Endothelial cell of umbilical vein (primary cell): ENCODE data around the gene RGP1. TPM values are rescaled to one million over a fixed set of nuclear protein-coding genes. Genes with fewer than 3 reads are reported as not detected.

Experiments used
- BruUV-seq: library from RNA; stranded (reverse); fragments of 400-500 nt; replicated peaks from 2 replicates; lab custom pipeline; 2021; lab: Mats Ljungman, UMichigan
- CTCF ChIA-PET: fragments of 300-600, 350-600 bp; sonication (Branson Sonifier 250); formaldehyde crosslinking; loops from one replicate; lab custom pipeline; 2021; ENCODE audit warnings: antibody characterized with exemption, inconsistent platforms; lab: Charles Lee
- POLR2A ChIA-PET: fragments of 300-600, 350-600 bp; sonication (Branson Sonifier 250); formaldehyde crosslinking; loops from one replicate; lab custom pipeline; 2021; ENCODE audit warnings: antibody characterized with exemption, inconsistent platforms; lab: Charles Lee
- DNase-seq: peaks from one replicate; pipeline ENCODE4 v3.0.0-alpha.2; 2011; ENCODE audit warnings: low read depth, low spot score
- FAIRE-seq: peaks from 2 replicates; lab custom pipeline; 2011; peaks lifted over from hg19 to GRCh38; lab: Jason Lieb, UNC
- H2AFZ ChIP-seq: 2 replicates; pipeline ENCODE4 v1.6.0; 2012; ENCODE audit warnings: low read depth, low read length, control low read depth, inconsistent platforms
- H3K27ac ChIP-seq: 2 replicates; pipeline ENCODE4 v1.5.1; 2011; ENCODE audit warnings: low read depth, mild to moderate bottlenecking, control low read depth, low read length, moderate library complexity; ENCODE audit not compliant: insufficient read depth
- H3K27me3 ChIP-seq, 2 experiments: 2 replicates each; pipeline versions ENCODE4 v1.6.0 to v1.6.1; 2011; ENCODE audit warnings: low read length in 2 of 2, mixed read lengths in 1 of 2; ENCODE audit not compliant: control insufficient read depth in 2 of 2, insufficient read depth in 2 of 2
- H3K36me3 ChIP-seq, 2 experiments: 2 replicates in 1 of 2; 3 replicates in 1 of 2; pipeline ENCODE4 v1.5.1; 2011; ENCODE audit warnings: low read length in 2 of 2, mild to moderate bottlenecking in 1 of 2, moderate library complexity in 1 of 2; ENCODE audit not compliant: control insufficient read depth in 2 of 2, insufficient read depth in 2 of 2; ENCODE audit errors: extremely low read depth in 1 of 2
- H3K4me1 ChIP-seq: 3 replicates; pipeline ENCODE4 v1.5.1; 2011; ENCODE audit warnings: mild to moderate bottlenecking, low read length; ENCODE audit not compliant: control insufficient read depth, insufficient read depth; ENCODE audit errors: extremely low read depth
- H3K4me2 ChIP-seq: 2 replicates; pipeline ENCODE4 v1.6.1; 2011; ENCODE audit warnings: low read length, control low read depth, mixed read lengths; ENCODE audit not compliant: insufficient read depth
- H3K4me3 ChIP-seq, 3 experiments: fragments of 200-600 bp in 1 of 3; sonication (generic), shearing (Covaris generic) in 1 of 3; replicated peaks in 1 of 3; 2 replicates each; pipeline ENCODE4 v1.5.1; 2011 to 2016; ENCODE audit warnings: control low read depth in 3 of 3, low read length in 3 of 3, mild to moderate bottlenecking in 2 of 3, inconsistent platforms in 1 of 3, low read depth in 1 of 3, moderate library complexity in 1 of 3; ENCODE audit not compliant: insufficient read depth in 1 of 3
- H3K79me2 ChIP-seq: 2 replicates; pipeline ENCODE4 v1.6.0; 2012; ENCODE audit warnings: low read length, inconsistent platforms; ENCODE audit not compliant: control insufficient read depth, insufficient read depth
- H3K9ac ChIP-seq: replicated peaks from 2 replicates; pipeline ENCODE3; 2011; ENCODE audit warnings: low read length, control low read depth; ENCODE audit not compliant: insufficient read depth; ENCODE audit errors: extremely low read depth
- H3K9me1 ChIP-seq: replicated peaks from 3 replicates; pipeline ENCODE4 v1.6.0; 2011; ENCODE audit warnings: mild to moderate bottlenecking, low read length; ENCODE audit not compliant: control insufficient read depth, insufficient read depth; ENCODE audit errors: extremely low read depth
- H3K9me3 ChIP-seq: replicated peaks from 2 replicates; pipeline ENCODE4 v1.5.1; 2012; ENCODE audit warnings: low read length, inconsistent platforms; ENCODE audit not compliant: control insufficient read depth, insufficient read depth
- H4K20me1 ChIP-seq: replicated peaks from 2 replicates; pipeline ENCODE3; 2011; ENCODE audit warnings: mild to moderate bottlenecking, low read length; ENCODE audit not compliant: control insufficient read depth, insufficient read depth; ENCODE audit errors: extremely low read depth
- CTCF ChIP-seq, 2 donors: IDR thresholded peaks; 1 replicate in 1 of 2; 2 replicates in 1 of 2; pipeline ENCODE4 v1.5.1; 2011; ENCODE audit warnings: low read length in 2 of 2, mild to moderate bottlenecking in 2 of 2, moderate library complexity in 2 of 2, control low read depth in 1 of 2, inconsistent platforms in 1 of 2, low read depth in 1 of 2; ENCODE audit not compliant: insufficient read depth in 1 of 2; ENCODE audit errors: extremely low read depth in 1 of 2
- GATA2 ChIP-seq: IDR thresholded peaks from 2 replicates; pipeline ENCODE4 v1.7.0; 2011; ENCODE audit warnings: low read depth, mild to moderate bottlenecking, moderate library complexity, mixed read lengths, low read length; ENCODE audit not compliant: insufficient read length, insufficient read depth
- JUN ChIP-seq: IDR thresholded peaks from 2 replicates; pipeline ENCODE4 v1.6.1; 2011; ENCODE audit warnings: borderline replicate concordance, low read depth; ENCODE audit not compliant: insufficient read length, insufficient read depth
- MYC ChIP-seq: IDR thresholded peaks from one replicate; pipeline ENCODE4 v1.6.1; 2011; ENCODE audit warnings: mild to moderate bottlenecking, low read depth, low read length
- POLR2A ChIP-seq: IDR thresholded peaks from 2 replicates; pipeline ENCODE4 v1.6.1; 2012; ENCODE audit warnings: low read depth, mild to moderate bottlenecking, control low read depth, low read length
- dilution Hi-C: fragments of 300-500 bp; cut with MboI; formaldehyde crosslinking; loops from one replicate; pipeline ENCODE4 v1.15.0; 2019; ENCODE audit warnings: low sequenced_read_pairs; ENCODE audit not compliant: extremely low pct_ligation_motif_present
- intact Hi-C: fragments of 100-400 bp; cut with micrococcal nuclease; formaldehyde crosslinking; loops from one replicate; pipeline ENCODE4 v1.10.0; 2022
- polyA plus RNA-seq, 4 experiments: library from polyadenylated mRNA; depleted of rRNA in 3 of 4; stranded (reverse) in 3 of 4; unstranded in 1 of 4; fragments of >200 nt; gene quantifications; 2 replicates each; pipeline versions ENCODE4 v1.2.1 to v1.2.3, GENCODE V29; 2011 to 2012; ENCODE audit warnings: missing spikeins in 1 of 4
- total RNA-seq: library from RNA; stranded (reverse); gene quantifications from 2 replicates; pipeline ENCODE4 v1.2.3, GENCODE V29; 2021

The RGP1 gene
- total and polyA plus RNA-seq, 2 donors (not counting 3 experiments of a cell fraction or from before 2014, with no cell fraction given), result 15.0 to 29.0 TPM

- no peak for TF ChIP-seq MYC
- TF ChIP-seq CTCF (IDR thresholded peaks at IDR 0.05; ENCODE audit: extremely low read depth in 1 of 2, insufficient read depth in 1 of 2, low read depth in 1 of 2, low read length in 2 of 2), result no peak
- no peak for TF ChIP-seq JUN
- TF ChIP-seq POLR2A, result no peak
- no peak for TF ChIP-seq GATA2
- no peaks in the 10 kb centered on the region for H3K9me3 ChIP-seq
- H3K4me2 ChIP-seq, result no peak overlapping the region
- intact Hi-C loops (no loop called here), dilution Hi-C loops (no loop called here)
- H3K79me2 ChIP-seq, result no peaks in the 10 kb centered on the region
- ChIA-PET POLR2A (no interaction called here), CTCF (interaction anchor here (1.1 to 2.0 kb wide), 2 partner anchors 11 to 21 kb away, joined by 3 to 15 read pairs; no protein-coding TSS in a partner anchor)
- no peak overlapping the region for H3K27ac ChIP-seq
- no peak overlapping the region for H2AFZ ChIP-seq
- DNase-seq, result no peak
- H3K36me3 ChIP-seq, result peaks cover 70 to 82% of the 10 kb centered on the region in 2 experiments
- H3K27me3 ChIP-seq, result no peaks in the 10 kb centered on the region
- no peaks in the 10 kb centered on the region for H4K20me1 ChIP-seq
- no peak overlapping the region for H3K4me3 ChIP-seq
- FAIRE-seq, result no peak
- H3K9ac ChIP-seq, result no peak overlapping the region
- H3K9me1 ChIP-seq, result no peaks in the 10 kb centered on the region
- no peaks in the 10 kb centered on the region for H3K4me1 ChIP-seq
- BruUV-seq, result no TSS peak
Measured at GRCh38 chr9:35708146-35708545, 40.9 kb upstream of the RGP1 start.
